Nephron (organoid): ENCODE results near the gene DPP10.

ENCODE experiments used
- H3K27ac Mint-ChIP-seq, 3 experiments: 2 replicates each; pipeline ENCODE4 v1.8.0; 2020; ENCODE audit warnings: mixed read lengths in 3 of 3, mild to moderate bottlenecking in 2 of 3, moderate library complexity in 1 of 3
- H3K27me3 Mint-ChIP-seq: 2 replicates; pipeline ENCODE4 v1.8.0; 2021; ENCODE audit warnings: low read depth, mild to moderate bottlenecking, moderate library complexity, mixed read lengths
- H3K36me3 Mint-ChIP-seq: 2 replicates; pipeline ENCODE4 v1.8.0; 2020; ENCODE audit warnings: low read depth, mixed read lengths
- H3K4me1 Mint-ChIP-seq: 2 replicates; pipeline ENCODE4 v1.8.0; 2020; ENCODE audit warnings: mixed read lengths
- H3K4me3 Mint-ChIP-seq, 3 experiments: 2 replicates each; pipeline ENCODE4 v1.8.0; 2020; ENCODE audit warnings: mild to moderate bottlenecking in 3 of 3, mixed read lengths in 3 of 3, moderate library complexity in 2 of 3
- H3K9me3 Mint-ChIP-seq: 2 replicates; pipeline ENCODE4 v1.8.0; 2020; ENCODE audit warnings: mixed read lengths
- CTCF ChIP-seq, 3 experiments: fragments of 200-600 bp; sonication (generic); IDR thresholded peaks; one replicate each; pipeline ENCODE4 v1.5.0; 2021; ENCODE audit warnings: antibody characterized with exemption in 3 of 3; ENCODE audit not compliant: unreplicated experiment in 3 of 3

DPP10 gene

DNA sequence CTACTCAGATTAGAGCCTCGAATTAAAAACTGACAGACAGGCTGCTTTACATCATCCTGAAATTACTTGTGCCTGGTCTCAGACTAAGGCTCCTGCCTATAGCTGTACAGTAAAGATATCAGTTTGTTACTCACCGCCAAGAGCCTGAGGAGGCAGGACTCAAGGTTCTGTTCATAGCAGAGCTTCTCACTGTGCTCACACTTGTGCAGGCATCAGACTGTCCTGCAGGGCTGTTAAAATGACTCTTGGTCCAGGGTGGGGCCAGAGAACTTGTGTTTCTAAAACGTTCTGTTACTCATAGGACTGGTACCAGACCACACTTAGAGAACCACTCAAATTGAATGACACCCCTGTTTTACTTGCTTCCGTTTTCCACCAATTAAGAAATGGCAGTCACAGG is 310.0 kb downstream of the DPP10 start:
- H3K27me3 Mint-ChIP-seq, result no peaks in the 10 kb centered on the region
- H3K27ac Mint-ChIP-seq, result no peak overlapping the region
- H3K4me1 Mint-ChIP-seq, result no peaks in the 10 kb centered on the region
- no peaks in the 10 kb centered on the region for H3K9me3 Mint-ChIP-seq
- H3K36me3 Mint-ChIP-seq, result no peaks in the 10 kb centered on the region
- H3K4me3 Mint-ChIP-seq, result no peak overlapping the region
- no peak for TF ChIP-seq CTCF (IDR thresholded peaks at IDR 0.05; ENCODE audit: unreplicated experiment in 3 of 3)

DNA sequence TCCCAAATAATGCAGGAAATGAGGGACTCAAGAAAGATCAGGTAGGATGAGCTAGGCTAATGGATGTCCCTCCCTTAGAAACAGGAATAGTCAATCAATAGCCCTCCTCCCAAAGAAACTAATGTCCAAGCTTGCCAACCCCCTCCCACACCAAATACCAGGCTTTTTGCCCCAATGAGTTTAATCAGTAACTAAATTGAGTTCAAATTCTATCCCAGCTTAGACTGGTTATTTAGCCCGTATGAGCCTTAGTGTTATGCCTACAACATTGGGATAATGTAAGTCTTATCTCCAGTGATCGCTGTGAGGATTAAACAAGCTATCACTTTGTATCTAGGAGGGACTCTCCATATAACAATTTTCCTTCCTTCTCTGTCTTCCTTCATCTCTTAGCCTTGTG is 310.7 kb downstream of the DPP10 start:
- H3K27ac Mint-ChIP-seq, result no peak overlapping the region
- no peaks in the 10 kb centered on the region for H3K36me3 Mint-ChIP-seq
- H3K4me1 Mint-ChIP-seq, result no peaks in the 10 kb centered on the region
- no peaks in the 10 kb centered on the region for H3K9me3 Mint-ChIP-seq
- H3K27me3 Mint-ChIP-seq, result no peaks in the 10 kb centered on the region
- no peak overlapping the region for H3K4me3 Mint-ChIP-seq
- TF ChIP-seq CTCF (IDR thresholded peaks at IDR 0.05; ENCODE audit: unreplicated experiment in 3 of 3), result no peak

DNA sequence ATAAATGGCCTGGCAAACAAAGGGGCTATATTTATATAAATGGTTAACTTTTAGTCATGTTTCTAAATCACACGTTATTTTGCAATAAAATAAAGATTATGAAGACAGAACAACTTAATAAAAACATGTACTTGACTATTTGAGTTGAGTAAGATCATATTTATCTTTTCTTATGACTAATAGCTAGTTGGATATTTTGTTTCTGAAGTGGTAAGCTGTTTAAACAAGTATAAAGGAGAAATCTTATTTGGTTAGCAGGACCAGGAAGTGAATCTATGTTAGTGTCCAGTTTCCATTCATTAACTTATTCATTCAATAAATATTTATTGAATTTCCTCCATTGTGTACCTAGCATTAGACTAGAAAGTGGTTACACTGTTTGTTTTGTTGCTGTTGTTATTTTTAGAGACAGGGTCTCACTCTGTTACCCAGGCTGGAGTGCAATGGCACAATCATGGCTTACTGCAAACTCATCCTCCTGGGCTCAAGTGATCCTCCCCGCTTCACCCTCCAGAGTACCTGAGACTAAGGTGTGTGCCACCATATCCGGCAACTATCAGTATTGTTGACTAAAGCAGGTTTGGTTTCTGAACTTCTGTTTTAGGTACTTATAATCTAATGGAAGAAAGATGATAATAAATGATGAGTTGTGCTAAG is 312.6 kb downstream of the DPP10 start:
- Mint-ChIP-seq H3K27me3 (no peaks in the 10 kb centered on the region), H3K9me3 (no peaks in the 10 kb centered on the region), H3K4me3 (no peak overlapping the region), H3K27ac (no peak overlapping the region), H3K4me1 (peaks cover 5% of the 10 kb centered on the region), H3K36me3 (no peaks in the 10 kb centered on the region)
- TF ChIP-seq CTCF (IDR thresholded peaks at IDR 0.05; ENCODE audit: unreplicated experiment in 3 of 3), result no peak

GRCh38 chr2:114762376-114762775 is 319.9 kb downstream of the DPP10 start:
- H3K4me1 Mint-ChIP-seq, result peaks cover 5% of the 10 kb centered on the region
- no peak overlapping the region for H3K4me3 Mint-ChIP-seq
- no peaks in the 10 kb centered on the region for H3K27me3 Mint-ChIP-seq
- no peak overlapping the region for H3K27ac Mint-ChIP-seq
- H3K36me3 Mint-ChIP-seq, result no peaks in the 10 kb centered on the region
- H3K9me3 Mint-ChIP-seq, result no peaks in the 10 kb centered on the region
- TF ChIP-seq CTCF (IDR thresholded peaks at IDR 0.05; ENCODE audit: unreplicated experiment in 3 of 3), result no peak

- no peak for TF ChIP-seq CTCF (IDR thresholded peaks at IDR 0.05; ENCODE audit: unreplicated experiment in 3 of 3)
- Mint-ChIP-seq H3K4me3 (no peak overlapping the region), H3K27ac (no peak overlapping the region), H3K4me1 (peaks cover 5% of the 10 kb centered on the region), H3K9me3 (no peaks in the 10 kb centered on the region), H3K27me3 (no peaks in the 10 kb centered on the region), H3K36me3 (no peaks in the 10 kb centered on the region)
These were observed 320.5 kb downstream of the DPP10 start for GRCh38 chr2:114762986-114763385.

DNA sequence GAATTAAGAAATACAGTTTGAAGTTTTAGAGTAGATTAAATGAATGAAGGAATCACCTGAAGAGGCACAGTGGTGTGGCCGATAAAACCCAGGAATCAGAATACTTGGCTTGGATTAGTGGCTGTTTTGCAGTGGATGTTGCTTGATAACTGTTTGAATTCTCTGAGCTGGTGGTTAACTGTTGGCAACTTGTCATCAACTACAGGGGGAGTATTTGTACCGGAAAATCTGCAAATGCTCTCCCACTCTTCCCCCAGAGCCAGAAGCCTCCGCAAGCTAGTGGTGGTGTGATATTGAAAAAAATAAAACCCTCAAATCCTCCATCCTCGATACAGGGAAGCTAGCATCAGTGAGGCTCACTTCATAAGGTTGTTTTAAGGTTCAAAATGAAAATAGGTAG is 326.7 kb downstream of the DPP10 start:
- Mint-ChIP-seq H3K36me3 (no peaks in the 10 kb centered on the region), H3K4me1 (no peaks in the 10 kb centered on the region), H3K27ac (no peak overlapping the region), H3K4me3 (no peak overlapping the region), H3K9me3 (no peaks in the 10 kb centered on the region), H3K27me3 (no peaks in the 10 kb centered on the region)
- no peak for TF ChIP-seq CTCF (IDR thresholded peaks at IDR 0.05; ENCODE audit: unreplicated experiment in 3 of 3)
